Sigmoid colon (tissue), 7 donors: Measurements from ENCODE around the gene GLIS2. TPM values are rescaled to one million over a fixed set of nuclear protein-coding genes. Genes with fewer than 3 reads are reported as not detected.

ENCODE experiments used
- DNase-seq: peaks from one replicate; pipeline ENCODE4 v3.0.0-alpha.2; 2019
- H3K27ac ChIP-seq, 4 donors: fragments of 200-600 bp; sonication (generic); one replicate each; pipeline ENCODE4 v1.5.1; 2016 to 2019; ENCODE audit warnings: mild to moderate bottlenecking in 1 of 4
- H3K27me3 ChIP-seq, 3 donors: fragments of 200-600 bp; sonication (generic); one replicate each; pipeline ENCODE4 v1.5.1; 2019; ENCODE audit warnings: mild to moderate bottlenecking in 1 of 3
- H3K36me3 ChIP-seq, 4 donors: fragments of 200-600 bp; sonication (generic); one replicate each; pipeline ENCODE4 v1.5.1; 2016 to 2019
- H3K4me1 ChIP-seq, 4 donors: fragments of 200-600 bp; sonication (generic); one replicate each; pipeline ENCODE4 v1.5.1; 2017 to 2019
- H3K4me3 ChIP-seq, 4 donors: fragments of 200-600 bp; sonication (generic); one replicate each; pipeline ENCODE4 v1.5.1; 2017 to 2019; ENCODE audit warnings: mild to moderate bottlenecking in 2 of 4, moderate library complexity in 1 of 4
- H3K9me3 ChIP-seq, 4 donors: fragments of 200-600 bp in 3 of 4; sonication (generic) in 3 of 4; one replicate each; pipeline versions ENCODE4 v1.5.1 to v1.6.1; 2013 to 2019
- EP300 ChIP-seq, 4 donors: sonication (generic); formaldehyde crosslinking; IDR thresholded peaks; one replicate each; pipeline ENCODE4 v1.6.1; 2017; ENCODE audit warnings: antibody characterized with exemption in 4 of 4
- POLR2A ChIP-seq, 2 donors: fragments of 450-650 bp; IDR thresholded peaks; one replicate each; pipeline ENCODE4 v1.6.1; 2016; ENCODE audit warnings: antibody characterized with exemption in 2 of 2, mild to moderate bottlenecking in 2 of 2, moderate library complexity in 2 of 2
- POLR2AphosphoS5 ChIP-seq, 4 donors: sonication (generic); formaldehyde crosslinking; IDR thresholded peaks; one replicate each; pipeline ENCODE4 v1.6.1; 2017; ENCODE audit warnings: antibody characterized with exemption in 4 of 4
- WGBS, 2 donors: extraction: QIAGEN DNeasy Blood & Tissue Kit; methylation state at CpG; one replicate each; pipeline ENCODE4 v1.1.7; 2013; 5-methylcytosine and 5-hydroxymethylcytosine counted together
- intact Hi-C: fragments of 100-400 bp; cut with DNase I; formaldehyde crosslinking; loops from one replicate; pipeline ENCODE4 v1.15.1; 2023
- polyA plus RNA-seq, 3 donors: library from polyadenylated mRNA; stranded (reverse); fragments of 200-250 nt; gene quantifications; one replicate each; pipeline ENCODE4 v1.2.3, GENCODE V29; 2013
- total RNA-seq, 4 donors: library from RNA; depleted of rRNA; stranded (reverse); fragments of >200 nt; gene quantifications; one replicate each; pipeline ENCODE4 v1.1.0, GENCODE V29; 2016
- TF ChIP-seq, protein P1 (sequence below), 4 experiments: fragments of 450-650 bp in 3 of 4; fragments of 200-600 bp in 1 of 4; IDR thresholded peaks; one replicate each; pipeline ENCODE4 v1.5.1; 2016 to 2019; ENCODE audit warnings: antibody characterized with exemption in 4 of 4, mild to moderate bottlenecking in 3 of 4, moderate library complexity in 2 of 4
- donor health status: healthy with polysubstance abuse.
- donor health status: Bipolar disorder and iron deficiency.
- donor health status: healthy.

GLIS2 gene
- total and polyA plus RNA-seq, 7 donors: 0.69 to 11.9 (median 5.4) TPM

GRCh38 chr16:4288148-4288921 is 27.5 kb upstream of the GLIS2 start:
- Histone ChIP-seq H3K36me3 (no peaks in the 10 kb centered on the region), H3K4me3 (peak overlapping the region in 1 of 4 donors; percentile 12), H3K27ac (peak overlapping the region in 1 of 4 donors; percentile 15), H3K27me3 (no peaks in the 10 kb centered on the region), H3K4me1 (peaks cover 0 to 35% (median 27%) of the 10 kb centered on the region in 4 donors), H3K9me3 (no peaks in the 10 kb centered on the region)
- 12 to 15% methylated on average over 22 of the region's 22 CpGs for WGBS, 2 donors
- TF ChIP-seq, protein P1, sequence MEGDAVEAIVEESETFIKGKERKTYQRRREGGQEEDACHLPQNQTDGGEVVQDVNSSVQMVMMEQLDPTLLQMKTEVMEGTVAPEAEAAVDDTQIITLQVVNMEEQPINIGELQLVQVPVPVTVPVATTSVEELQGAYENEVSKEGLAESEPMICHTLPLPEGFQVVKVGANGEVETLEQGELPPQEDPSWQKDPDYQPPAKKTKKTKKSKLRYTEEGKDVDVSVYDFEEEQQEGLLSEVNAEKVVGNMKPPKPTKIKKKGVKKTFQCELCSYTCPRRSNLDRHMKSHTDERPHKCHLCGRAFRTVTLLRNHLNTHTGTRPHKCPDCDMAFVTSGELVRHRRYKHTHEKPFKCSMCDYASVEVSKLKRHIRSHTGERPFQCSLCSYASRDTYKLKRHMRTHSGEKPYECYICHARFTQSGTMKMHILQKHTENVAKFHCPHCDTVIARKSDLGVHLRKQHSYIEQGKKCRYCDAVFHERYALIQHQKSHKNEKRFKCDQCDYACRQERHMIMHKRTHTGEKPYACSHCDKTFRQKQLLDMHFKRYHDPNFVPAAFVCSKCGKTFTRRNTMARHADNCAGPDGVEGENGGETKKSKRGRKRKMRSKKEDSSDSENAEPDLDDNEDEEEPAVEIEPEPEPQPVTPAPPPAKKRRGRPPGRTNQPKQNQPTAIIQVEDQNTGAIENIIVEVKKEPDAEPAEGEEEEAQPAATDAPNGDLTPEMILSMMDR (IDR thresholded peaks at IDR 0.05): peak; percentile 87 to 98 (median 92)
- no peak for TF ChIP-seq POLR2A (IDR thresholded peaks at IDR 0.05)
- intact Hi-C loops: loop anchor here (1.0 to 5.0 kb wide), 3 partner anchors 14 to 114 kb away; no protein-coding TSS in a partner anchor
- DNase-seq: peak; percentile 89

GRCh38 chr16:4290236-4290830 is 25.5 kb upstream of the GLIS2 start:
- no peak for DNase-seq
- H3K36me3 ChIP-seq: no peaks in the 10 kb centered on the region
- intact Hi-C loops: no loop called here
- TF ChIP-seq, protein P1 (IDR thresholded peaks at IDR 0.05): no peak
- TF ChIP-seq EP300 (IDR thresholded peaks at IDR 0.05) (no peak), POLR2A (IDR thresholded peaks at IDR 0.05) (no peak), POLR2AphosphoS5 (IDR thresholded peaks at IDR 0.05) (no peak)
- WGBS, 2 donors: 74 to 80% methylated on average over 8 of the region's 8 CpGs
- no peaks in the 10 kb centered on the region for H3K27me3 ChIP-seq
- H3K4me3 ChIP-seq: no peak overlapping the region
- H3K4me1 ChIP-seq: peaks cover 0 to 49% (median 41%) of the 10 kb centered on the region in 4 donors
- H3K9me3 ChIP-seq: no peaks in the 10 kb centered on the region
- peak overlapping the region in 1 of 4 donors; percentile 6 for H3K27ac ChIP-seq

GRCh38 chr16:4291699-4292098 is 24.2 kb upstream of the GLIS2 start:
- TF ChIP-seq, protein P1 (IDR thresholded peaks at IDR 0.05): no peak
- TF ChIP-seq POLR2A (IDR thresholded peaks at IDR 0.05) (no peak), EP300 (IDR thresholded peaks at IDR 0.05) (no peak), POLR2AphosphoS5 (IDR thresholded peaks at IDR 0.05) (no peak)
- Histone ChIP-seq H3K36me3 (no peaks in the 10 kb centered on the region), H3K27me3 (no peaks in the 10 kb centered on the region), H3K27ac (peak overlapping the region; percentile 54 to 85 (median 83)), H3K4me1 (peaks cover 0 to 49% (median 41%) of the 10 kb centered on the region in 4 donors), H3K4me3 (no peak overlapping the region), H3K9me3 (no peaks in the 10 kb centered on the region)
- 92 to 95% methylated on average over 4 of the region's 4 CpGs for WGBS, 2 donors
- DNase-seq: no peak
- intact Hi-C loops: no loop called here

DNA sequence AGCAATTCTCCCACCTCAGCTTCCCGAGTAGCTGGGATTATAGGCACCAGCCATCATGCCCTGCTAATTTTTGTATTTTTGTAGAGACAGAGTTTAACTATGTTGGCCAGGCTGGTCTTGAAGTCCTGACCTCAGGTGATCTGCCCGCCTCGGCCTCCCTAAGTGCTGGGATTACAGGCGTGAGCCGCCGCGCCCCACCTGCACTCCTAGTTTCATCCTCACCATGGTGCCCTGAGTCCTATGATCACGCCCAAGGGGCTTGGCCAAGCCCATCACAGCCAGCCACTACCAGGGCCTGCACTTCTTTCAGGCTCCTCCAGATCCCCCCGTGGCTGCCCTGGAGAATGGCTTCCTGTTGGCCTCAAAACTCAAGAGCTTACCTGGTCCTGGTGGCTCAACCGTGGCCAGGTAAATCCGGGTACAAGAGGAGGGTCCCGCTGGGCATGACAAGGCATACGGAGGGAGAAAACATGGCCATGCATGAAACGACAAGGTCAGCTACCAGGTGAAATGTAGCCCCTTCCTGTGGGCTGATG is 22.6 kb upstream of the GLIS2 start:
- H3K36me3 ChIP-seq: no peaks in the 10 kb centered on the region
- no peak for TF ChIP-seq EP300 (IDR thresholded peaks at IDR 0.05)
- TF ChIP-seq, protein P1 (IDR thresholded peaks at IDR 0.05): no peak
- TF ChIP-seq POLR2AphosphoS5 (IDR thresholded peaks at IDR 0.05): no peak
- no peak for TF ChIP-seq POLR2A (IDR thresholded peaks at IDR 0.05)
- peak overlapping the region; percentile 77 to 85 (median 83) for H3K27ac ChIP-seq
- no peaks in the 10 kb centered on the region for H3K9me3 ChIP-seq
- no peak overlapping the region for H3K4me3 ChIP-seq
- no peaks in the 10 kb centered on the region for H3K27me3 ChIP-seq
- 73 to 74% methylated on average over 14 of the region's 14 CpGs for WGBS, 2 donors
- peaks cover 0 to 50% (median 38%) of the 10 kb centered on the region in 4 donors for H3K4me1 ChIP-seq
- intact Hi-C loops: no loop called here
- DNase-seq: no peak
